Heart right ventricle (tissue), 16 donors: ENCODE measurements around the gene NPIPA5. TPM values are rescaled to one million over a fixed set of nuclear protein-coding genes. Genes with fewer than 3 reads are reported as not detected.
"Not testable (repeated sequence)": the region's sequence is repeated elsewhere in the genome, so short reads cannot be mapped to it uniquely, and the experiment has no call there.

Experiments
- ATAC-seq, 8 donors: fragments of 200-7000 bp; cut with Tn5 transposase; one replicate each; pipeline ENCODE4 v1.9.1; 2020; ENCODE audit warnings: mild to moderate bottlenecking in 8 of 8, moderate library complexity in 8 of 8, moderate number of reproducible peaks in 1 of 8
- DNase-seq, 2 donors: peaks; one replicate each; pipeline ENCODE4 v3.0.0-alpha.2; 2020
- H3K27ac ChIP-seq, 10 donors: fragments of 200-600 bp; sonication (generic) in 2 of 10; one replicate each; pipeline versions ENCODE4 v1.5.0 to v1.8.0; 2020 to 2022; ENCODE audit warnings: mild to moderate bottlenecking in 3 of 10
- H3K27me3 ChIP-seq, 7 donors: fragments of 200-600 bp; one replicate each; pipeline ENCODE4 v1.8.0; 2021 to 2022; ENCODE audit warnings: mild to moderate bottlenecking in 2 of 7
- H3K36me3 ChIP-seq, 9 donors: fragments of 200-600 bp; sonication (generic) in 1 of 9; one replicate each; pipeline versions ENCODE4 v1.5.0 to v1.8.0; 2020 to 2022; ENCODE audit warnings: mild to moderate bottlenecking in 2 of 9
- H3K4me1 ChIP-seq, 9 donors: fragments of 200-600 bp; sonication (generic) in 1 of 9; one replicate each; pipeline versions ENCODE4 v1.5.0 to v1.8.0; 2020 to 2022; ENCODE audit warnings: mild to moderate bottlenecking in 4 of 9
- H3K4me3 ChIP-seq, 10 donors: fragments of 200-600 bp; sonication (generic) in 2 of 10; one replicate each; pipeline versions ENCODE4 v1.5.0 to v1.8.0; 2020 to 2022; ENCODE audit warnings: mild to moderate bottlenecking in 7 of 10, moderate library complexity in 2 of 10
- H3K9me3 ChIP-seq, 11 donors: fragments of 200-600 bp in 10 of 11; sonication (generic) in 2 of 11; one replicate each; pipeline versions ENCODE4 v1.5.0 to v1.8.0; 2013 to 2022; ENCODE audit warnings: mild to moderate bottlenecking in 2 of 11, control low read depth in 1 of 11, moderate library complexity in 1 of 11
- WGBS, 2 donors: extraction: QIAGEN DNeasy Blood & Tissue Kit; methylation state at CpG; one replicate each; pipeline ENCODE4 v1.1.7; 2013; ENCODE audit warnings: inconsistent platforms in 1 of 2; 5-methylcytosine and 5-hydroxymethylcytosine counted together
- intact Hi-C, 10 donors: fragments of 100-400 bp; cut with DNase I; formaldehyde crosslinking; loops; one replicate each; pipeline versions ENCODE4 v1.11.1 to v1.14.2; 2022
- polyA plus RNA-seq, 2 donors: library from polyadenylated mRNA; stranded (reverse); fragments of 200-250 nt; gene quantifications; one replicate each; pipeline ENCODE4 v1.2.3, GENCODE V29; 2013
- total RNA-seq, 10 donors: library from RNA; stranded (reverse); fragmentation: NEBNext Ultra II Directional in 3 of 10; extraction: Animal tissue kit (Norgen Biotek cat#: 25700) in 3 of 10; gene quantifications; one replicate each; pipeline versions ENCODE4 v1.2.1 to v1.2.4, GENCODE V29; 2021 to 2023
- donor health status: Arrhythmogenic right ventricular cardiomyopathy.
- donor health status: ischemic (EF 13 %, LVEDD 7.1; RV severe dilation, severe dysfunction).
- donor health status: healthy with polysubstance abuse.
- donor health status: DM: no; HTN: yes; CAD: no.
- donor health status: DM: no; HTN: no; CAD: no.
- donor health status: ischemic (EF 25% LVEDD 6.9; RV normal size, moderate dysfunction).
- donor health status: ischemic (EF 25% LVEDD 5.7; RV mildly dilated, moderate dysfunction).
- donor health status: healthy.
- donor health status: DM: yes; HTN: yes; CAD: no.
- donor health status: Ischemic cardiomyopathy.
- donor health status: ischemic (EF 35%, LVEDD 5.7; RV mildly dilated, moderate dysfunction).
- donor health status: nonischemic (EF 11% LVEDD 7.7; RV severe dilation, severe dysfunction).
- donor health status: DM: yes; HTN: yes; CAD: no.
- donor health status: PGD.
- donor health status: ischemic (EF 29% LVEDD 5.4; RV normal size, mild dysfunction).
- donor health status: nonischemic (EF 23%, LVEDD 6.1; RV moderate dilation, normal function).

The NPIPA5 gene
- total and polyA plus RNA-seq, 12 donors: 1.7 to 47.6 (median 8.1) TPM

GRCh38 chr16:15333969-15334368, 44.1 kb downstream of the NPIPA5 start:
- H3K9me3 ChIP-seq, ATAC-seq, H3K4me1 ChIP-seq, DNase-seq, H3K27ac ChIP-seq, intact Hi-C loops, H3K27me3 ChIP-seq, H3K4me3 ChIP-seq, H3K36me3 ChIP-seq: not testable (repeated sequence)
- WGBS, 2 donors: 85% methylated on average over 2 of the region's 5 CpGs; no CpG with 5 or more reads in 1 of the 2 donors

DNA sequence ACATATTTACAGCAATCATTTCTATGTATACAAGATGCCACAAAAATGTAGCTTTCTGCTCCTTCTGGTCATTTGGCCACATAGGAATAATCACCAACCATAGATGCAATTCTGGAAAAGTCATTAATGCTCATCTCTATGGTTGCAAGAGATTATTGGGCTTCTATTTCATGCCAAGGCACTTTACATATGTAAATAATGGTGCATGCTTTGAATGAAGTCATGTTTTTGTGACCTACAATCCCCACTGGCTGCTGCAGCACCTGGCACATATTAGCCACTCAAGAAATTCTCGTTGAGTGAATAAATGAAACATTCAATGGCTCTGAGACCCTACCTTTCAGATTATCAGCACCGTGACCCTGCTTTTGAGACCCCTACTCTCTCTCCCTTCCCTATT, 47.1 kb downstream of the NPIPA5 start:
- intact Hi-C loops, H3K4me1 ChIP-seq, H3K27me3 ChIP-seq, H3K9me3 ChIP-seq, ATAC-seq, H3K36me3 ChIP-seq, H3K4me3 ChIP-seq, DNase-seq, H3K27ac ChIP-seq: not testable (repeated sequence)
- WGBS, 2 donors: no CpG with 5 or more reads among the region's 2 CpGs

GRCh38 chr16:15324954-15325353, 53.1 kb downstream of the NPIPA5 start:
- DNase-seq, H3K27ac ChIP-seq, H3K9me3 ChIP-seq, H3K27me3 ChIP-seq, H3K4me1 ChIP-seq, H3K4me3 ChIP-seq, ATAC-seq, H3K36me3 ChIP-seq, intact Hi-C loops: not testable (repeated sequence)
- WGBS, 2 donors: 79 to 92% methylated on average over 2 of the region's 4 CpGs

DNA sequence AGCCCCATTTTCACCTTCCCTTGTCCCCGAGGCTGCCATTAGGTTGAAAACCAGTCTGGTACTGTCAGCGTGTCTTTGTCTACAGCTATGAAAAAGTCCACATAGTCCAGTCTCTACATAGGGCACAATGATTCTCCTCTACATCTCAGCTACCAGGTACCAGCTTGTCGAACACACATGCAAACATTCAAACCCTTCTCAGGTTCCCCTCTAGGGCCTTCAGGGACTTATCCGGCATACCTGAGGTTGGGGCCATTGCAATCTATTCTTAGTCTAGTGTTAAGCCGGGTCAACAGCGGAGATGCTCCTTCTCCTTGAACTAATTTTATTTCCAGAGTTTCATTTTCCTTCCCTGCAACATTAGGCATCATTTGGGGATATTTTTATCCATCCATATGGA, 54.7 kb downstream of the NPIPA5 start:
- H3K9me3 ChIP-seq, H3K4me3 ChIP-seq, DNase-seq, H3K4me1 ChIP-seq, H3K36me3 ChIP-seq, intact Hi-C loops, H3K27me3 ChIP-seq, H3K27ac ChIP-seq, ATAC-seq: not testable (repeated sequence)
- WGBS, 2 donors: 67 to 100% methylated on average over 1 of the region's 6 CpGs

GRCh38 chr16:15321221-15321620, 56.9 kb downstream of the NPIPA5 start:
- 78 to 79% methylated on average over 2 of the region's 2 CpGs for WGBS, 2 donors
- ATAC-seq: not testable (repeated sequence)

GRCh38 chr16:15314562-15314961, 63.5 kb downstream of the NPIPA5 start:
- H3K9me3 ChIP-seq, H3K36me3 ChIP-seq, H3K4me1 ChIP-seq, H3K27ac ChIP-seq, H3K27me3 ChIP-seq, DNase-seq, ATAC-seq, intact Hi-C loops, H3K4me3 ChIP-seq: not testable (repeated sequence)
- 85 to 88% methylated on average over 1 of the region's 1 CpG for WGBS, 2 donors

More at GRCh38 chr16:15321221-15321620, 56.9 kb downstream of the NPIPA5 start:
- H3K9me3 ChIP-seq, DNase-seq, intact Hi-C loops, H3K36me3 ChIP-seq, H3K27me3 ChIP-seq, H3K4me3 ChIP-seq, H3K27ac ChIP-seq, H3K4me1 ChIP-seq: not testable (repeated sequence)

Other genes starting within 250 kb of the NPIPA5 start
- 1 to 10 TPM; 5.0 to 10.0 (median 8.9) TPM for gene MPV17L, start 17.5 kb upstream of the NPIPA5 start, total RNA-seq
- 1 to 10 TPM; 2.8 to 6.7 TPM for gene MPV17L, start 17.5 kb upstream of the NPIPA5 start, polyA plus RNA-seq
- 100 to 1,000 TPM in 3 of 10 donors, 10 to 100 TPM in 7; 59.9 to 121 (median 87.6) TPM for gene BMERB1, start 56.3 kb upstream of the NPIPA5 start, total RNA-seq
- gene BMERB1, start 56.3 kb upstream of the NPIPA5 start, polyA plus RNA-seq: 10 to 100 TPM; 16.5 to 54.0 TPM